Measurements from ENCODE around the gene SDHD. TPM values are rescaled to one million over a fixed set of nuclear protein-coding genes. Genes with fewer than 3 reads are reported as not detected.
"Not testable (repeated sequence)": the region's sequence is repeated elsewhere in the genome, so short reads cannot be mapped to it uniquely, and the experiment has no call there.

The SDHD gene
- total and polyA plus RNA-seq, 2 of the 8 experiments (the other 6 are each of a cell fraction or from before 2014, with no cell fraction given) = 96.0 to 181 TPM

GRCh38 chr11:112046647-112047046 lies 40.0 kb upstream of the SDHD start:
- peaks cover 0 to 59% (median 22%) of the 10 kb centered on the region in 4 experiments; a peak in 6 of 8 replicates for H3K36me3 ChIP-seq (ENCODE audit: control insufficient read depth in 2 of 4, insufficient read depth in 4 of 4, low read length in 3 of 4)
- H3K27me3 ChIP-seq (replicated peaks in 1 of 4; ENCODE audit: control insufficient read depth in 3 of 4, extremely low read depth in 1 of 4, insufficient read depth in 3 of 4, low read length in 3 of 4); H3K79me2 ChIP-seq (ENCODE audit: control insufficient read depth in 1 of 2, insufficient read depth in 2 of 2, low read length in 2 of 2); H4K20me1 ChIP-seq (replicated peaks in 1 of 2; ENCODE audit: control insufficient read depth in 1 of 2, insufficient read depth in 2 of 2, low read length in 2 of 2); H3K14ac ChIP-seq (ENCODE audit: insufficient read length); H3K9me3 ChIP-seq (ENCODE audit: insufficient read depth in 2 of 2, low read depth in 1 of 2, low read length in 1 of 2); H4K91ac ChIP-seq (replicated peaks; ENCODE audit: insufficient read length, low read length); H2AFZ ChIP-seq (ENCODE audit: low read length); H3K4me2 ChIP-seq (ENCODE audit: insufficient read depth in 1 of 2, low read depth in 2 of 2, low read length in 2 of 2); DNase-seq (ENCODE audit: low read depth in 1 of 2, low spot score in 2 of 2); H2BK20ac ChIP-seq (ENCODE audit: low read length); H3K18ac ChIP-seq (ENCODE audit: extremely low read depth, low read length); H2BK5ac ChIP-seq (ENCODE audit: low read depth, low read length); H3K9ac ChIP-seq (replicated peaks in 1 of 4; ENCODE audit: extremely low read depth in 1 of 4, low read depth in 3 of 4, low read length in 3 of 4); H3K27ac ChIP-seq (ENCODE audit: low read depth, low read length); FAIRE-seq; H3K56ac ChIP-seq (replicated peaks; ENCODE audit: insufficient read length, low read depth, low read length); H3K23me2 ChIP-seq (ENCODE audit: low read depth, low read length); H4K5ac ChIP-seq (ENCODE audit: insufficient read length, low read depth, low read length); H2AK5ac ChIP-seq (ENCODE audit: low read depth, low read length); H3K79me1 ChIP-seq (ENCODE audit: low read depth, low read length); POLR2A ChIA-PET (ENCODE audit: partially characterized antibody); H3K23ac ChIP-seq (ENCODE audit: insufficient read length); H3K4me3 ChIP-seq (ENCODE audit: extremely low read depth in 1 of 4, insufficient read depth in 2 of 4, low read depth in 3 of 4, low read length in 4 of 4); H3K4ac ChIP-seq (replicated peaks; ENCODE audit: insufficient read length, low read depth, low read length); H4K8ac ChIP-seq (ENCODE audit: extremely low read depth, insufficient read depth, low read length); H2BK12ac ChIP-seq (ENCODE audit: low read depth, low read length); H2BK15ac ChIP-seq (ENCODE audit: low read length); H2BK120ac ChIP-seq (replicated peaks; ENCODE audit: low read depth, low read length); CTCF ChIA-PET (ENCODE audit: partially characterized antibody); H3K4me1 ChIP-seq (replicated peaks in 1 of 4; ENCODE audit: control insufficient read depth in 3 of 4, insufficient read depth in 4 of 4, low read length in 3 of 4): not testable (repeated sequence)
- WGBS, 2 experiments (ENCODE audit: extremely low coverage in 1 of 2, insufficient coverage in 1 of 2, insufficient read length in 1 of 2, insufficient replicate concordance in 2 of 2, low coverage in 1 of 2, low lambda C conversion rate in 2 of 2, missing lambda C conversion rate in 1 of 2) = 86% methylated on average over 2 of the region's 2 CpGs; no CpG with 5 or more reads in 1 of the 2 experiments

GRCh38 chr11:112048256-112048655 lies 38.4 kb upstream of the SDHD start:
- H2BK5ac ChIP-seq (ENCODE audit: low read depth, low read length); H4K8ac ChIP-seq (ENCODE audit: extremely low read depth, insufficient read depth, low read length); H3K56ac ChIP-seq (replicated peaks; ENCODE audit: insufficient read length, low read depth, low read length); H3K27me3 ChIP-seq (replicated peaks in 1 of 4; ENCODE audit: control insufficient read depth in 3 of 4, extremely low read depth in 1 of 4, insufficient read depth in 3 of 4, low read length in 3 of 4); H3K23me2 ChIP-seq (ENCODE audit: low read depth, low read length); H3K23ac ChIP-seq (ENCODE audit: insufficient read length); H3K4me2 ChIP-seq (ENCODE audit: insufficient read depth in 1 of 2, low read depth in 2 of 2, low read length in 2 of 2); H3K27ac ChIP-seq (ENCODE audit: low read depth, low read length); H3K79me2 ChIP-seq (ENCODE audit: control insufficient read depth in 1 of 2, insufficient read depth in 2 of 2, low read length in 2 of 2); H2BK12ac ChIP-seq (ENCODE audit: low read depth, low read length); H3K9me3 ChIP-seq (ENCODE audit: insufficient read depth in 2 of 2, low read depth in 1 of 2, low read length in 1 of 2); H2BK120ac ChIP-seq (replicated peaks; ENCODE audit: low read depth, low read length); H2BK15ac ChIP-seq (ENCODE audit: low read length); H3K79me1 ChIP-seq (ENCODE audit: low read depth, low read length); DNase-seq (ENCODE audit: low read depth in 1 of 2, low spot score in 2 of 2); H4K91ac ChIP-seq (replicated peaks; ENCODE audit: insufficient read length, low read length); H2AK5ac ChIP-seq (ENCODE audit: low read depth, low read length); H3K9ac ChIP-seq (replicated peaks in 1 of 4; ENCODE audit: extremely low read depth in 1 of 4, low read depth in 3 of 4, low read length in 3 of 4); H3K18ac ChIP-seq (ENCODE audit: extremely low read depth, low read length); CTCF ChIA-PET (ENCODE audit: partially characterized antibody); H4K20me1 ChIP-seq (replicated peaks in 1 of 2; ENCODE audit: control insufficient read depth in 1 of 2, insufficient read depth in 2 of 2, low read length in 2 of 2); H3K14ac ChIP-seq (ENCODE audit: insufficient read length); H3K4me1 ChIP-seq (replicated peaks in 1 of 4; ENCODE audit: control insufficient read depth in 3 of 4, insufficient read depth in 4 of 4, low read length in 3 of 4); H3K4me3 ChIP-seq (ENCODE audit: extremely low read depth in 1 of 4, insufficient read depth in 2 of 4, low read depth in 3 of 4, low read length in 4 of 4); FAIRE-seq; H4K5ac ChIP-seq (ENCODE audit: insufficient read length, low read depth, low read length); H3K4ac ChIP-seq (replicated peaks; ENCODE audit: insufficient read length, low read depth, low read length); H2AFZ ChIP-seq (ENCODE audit: low read length); POLR2A ChIA-PET (ENCODE audit: partially characterized antibody); H2BK20ac ChIP-seq (ENCODE audit: low read length): not testable (repeated sequence)
- H3K36me3 ChIP-seq (ENCODE audit: control insufficient read depth in 2 of 4, insufficient read depth in 4 of 4, low read length in 3 of 4) = peaks cover 3 to 59% (median 29%) of the 10 kb centered on the region in 4 experiments; a peak in 6 of 8 replicates
- 84% methylated on average over 3 of the region's 3 CpGs; no CpG with 5 or more reads in 1 of the 2 experiments for WGBS, 2 experiments (ENCODE audit: extremely low coverage in 1 of 2, insufficient coverage in 1 of 2, insufficient read length in 1 of 2, insufficient replicate concordance in 2 of 2, low coverage in 1 of 2, low lambda C conversion rate in 2 of 2, missing lambda C conversion rate in 1 of 2)

Data from H1 (cell line).